HG02973 (cell line): ENCODE results near the gene RBP3.
A peak's percentile ranks its signal among the peaks of the same experiment; 100 is the strongest.
"Not testable (repeated sequence)": the region's sequence is repeated elsewhere in the genome, so short reads cannot be mapped to it uniquely, and the experiment has no call there.

Experiments used
- ATAC-seq: cut with Tn5 transposase; IDR thresholded peaks from one replicate; pipeline ENCODE4 v1.9.1; 2021; ENCODE audit warnings: moderate library complexity; ENCODE audit not compliant: unreplicated experiment

RBP3 gene

DNA sequence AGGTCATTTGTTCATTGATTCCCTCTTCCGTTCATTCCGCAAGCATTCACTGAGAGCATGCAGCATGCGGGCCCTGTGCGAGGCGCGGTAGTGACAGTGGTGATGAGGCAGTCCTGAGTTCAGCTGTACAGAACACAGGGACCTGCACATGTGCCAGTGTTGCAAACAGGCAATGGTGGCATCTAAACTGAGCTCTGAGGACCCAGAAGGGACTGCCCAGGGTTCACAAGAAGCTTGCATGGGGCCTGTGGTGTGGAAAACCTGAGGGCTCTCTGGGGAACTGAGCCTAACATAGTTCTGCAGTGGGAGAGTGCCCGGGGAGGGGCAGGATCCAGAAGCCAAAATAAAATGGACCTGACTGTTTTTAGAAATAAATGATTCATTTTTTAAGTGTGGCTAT lies 22.7 kb downstream of the RBP3 start:
- no peak for ATAC-seq

DNA sequence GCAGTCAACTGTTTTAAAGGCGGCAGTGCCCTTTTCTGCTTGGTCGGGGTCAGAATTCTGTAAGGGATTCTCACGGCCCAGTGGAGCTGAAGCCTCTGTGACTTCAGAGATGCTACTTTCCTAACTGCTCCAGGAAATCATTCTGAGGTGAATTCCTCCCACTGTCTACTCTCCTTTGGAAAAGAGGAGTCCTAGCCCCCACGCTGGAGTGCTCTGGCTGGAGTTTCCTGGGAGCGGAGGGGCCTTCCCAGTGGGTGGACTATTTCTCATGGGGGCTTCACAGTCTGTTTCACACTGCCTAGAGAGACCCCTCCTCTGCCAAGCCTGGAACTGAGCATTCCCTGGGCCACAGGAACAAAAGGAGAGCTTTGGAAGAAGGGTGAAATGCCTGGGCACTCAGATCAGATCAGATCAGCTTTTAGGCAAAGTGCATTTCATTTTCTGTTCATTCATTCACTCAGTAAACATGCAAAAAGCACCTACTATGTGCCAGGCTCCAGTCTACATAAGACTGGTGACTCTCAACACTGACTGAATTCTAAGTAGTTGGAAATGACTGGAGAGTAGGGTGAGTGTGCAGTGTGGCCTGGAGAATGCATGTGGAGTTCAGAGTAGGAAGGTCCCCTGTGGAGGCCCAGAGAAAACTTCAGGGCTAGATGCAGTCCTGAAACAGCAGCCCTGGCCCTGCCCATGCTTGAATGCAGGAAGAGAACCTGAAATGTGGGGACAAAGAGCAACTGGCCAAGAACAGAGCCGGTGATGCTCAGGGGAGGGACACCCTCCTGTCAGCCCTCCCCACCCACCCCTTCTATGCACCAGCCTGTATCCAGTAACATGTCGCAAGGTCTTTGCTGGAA lies 23.7 kb downstream of the RBP3 start:
- no peak for ATAC-seq

DNA sequence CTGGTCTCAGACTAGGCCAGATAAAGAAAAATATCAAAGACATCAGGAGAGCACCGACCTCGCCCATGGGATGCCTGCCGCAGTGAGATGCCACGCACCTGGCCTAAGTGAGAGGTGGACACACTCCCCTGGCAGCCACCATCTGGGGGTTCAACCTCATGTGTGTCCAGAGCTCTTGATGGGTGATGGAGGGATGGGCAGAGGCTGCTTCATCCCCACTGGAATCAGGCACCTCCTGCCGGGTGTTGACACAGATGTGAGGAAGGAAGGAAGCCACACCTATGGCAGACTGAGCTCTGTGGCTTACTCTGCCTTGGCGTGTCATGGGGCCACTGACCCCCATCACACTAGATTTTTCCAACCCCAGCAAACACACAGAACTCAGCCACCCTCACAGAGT lies 24.6 kb downstream of the RBP3 start:
- no peak for ATAC-seq

DNA sequence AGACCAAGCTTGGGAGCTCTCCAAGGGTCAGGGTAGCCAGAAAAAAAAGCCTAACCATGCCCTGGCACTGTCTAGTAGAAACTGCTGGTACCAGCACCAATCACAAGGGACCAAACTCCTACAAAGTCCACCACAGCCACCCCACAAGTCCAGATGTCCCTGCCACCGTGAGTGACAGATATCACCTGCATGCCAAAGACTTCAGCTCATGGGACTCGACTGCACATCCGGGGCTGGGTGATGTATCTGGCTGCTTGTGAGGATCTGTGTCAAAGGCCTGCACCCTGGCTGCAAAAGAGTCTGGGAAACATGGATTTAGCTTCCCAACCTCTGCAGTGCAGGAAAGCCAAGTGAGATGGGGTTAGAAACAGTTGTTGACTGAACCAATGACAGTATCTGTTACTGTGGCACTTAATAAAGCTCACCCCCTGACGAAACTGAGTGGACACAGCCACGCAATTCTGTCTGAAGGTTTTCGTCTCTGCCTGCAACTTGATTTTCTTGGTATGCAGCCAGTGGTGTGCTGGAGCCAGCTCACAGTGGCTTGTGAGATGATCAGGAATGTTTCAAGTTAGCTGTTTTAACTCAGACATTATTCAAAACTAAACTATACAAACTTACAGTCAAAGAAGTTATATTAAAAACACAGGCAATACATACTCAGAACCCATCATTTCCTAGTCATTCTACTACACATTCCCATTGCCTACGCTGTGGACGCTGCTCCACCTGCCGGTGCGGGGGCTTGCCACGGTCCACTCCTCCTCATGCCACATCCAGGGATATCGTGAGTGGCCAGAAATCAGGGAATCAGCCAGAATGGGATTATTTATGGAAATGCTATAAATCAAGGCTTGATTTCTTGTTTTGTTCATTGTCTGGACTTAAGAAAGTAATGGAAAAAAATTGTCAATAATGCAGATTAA lies 26.7 kb downstream of the RBP3 start:
- no peak for ATAC-seq

DNA sequence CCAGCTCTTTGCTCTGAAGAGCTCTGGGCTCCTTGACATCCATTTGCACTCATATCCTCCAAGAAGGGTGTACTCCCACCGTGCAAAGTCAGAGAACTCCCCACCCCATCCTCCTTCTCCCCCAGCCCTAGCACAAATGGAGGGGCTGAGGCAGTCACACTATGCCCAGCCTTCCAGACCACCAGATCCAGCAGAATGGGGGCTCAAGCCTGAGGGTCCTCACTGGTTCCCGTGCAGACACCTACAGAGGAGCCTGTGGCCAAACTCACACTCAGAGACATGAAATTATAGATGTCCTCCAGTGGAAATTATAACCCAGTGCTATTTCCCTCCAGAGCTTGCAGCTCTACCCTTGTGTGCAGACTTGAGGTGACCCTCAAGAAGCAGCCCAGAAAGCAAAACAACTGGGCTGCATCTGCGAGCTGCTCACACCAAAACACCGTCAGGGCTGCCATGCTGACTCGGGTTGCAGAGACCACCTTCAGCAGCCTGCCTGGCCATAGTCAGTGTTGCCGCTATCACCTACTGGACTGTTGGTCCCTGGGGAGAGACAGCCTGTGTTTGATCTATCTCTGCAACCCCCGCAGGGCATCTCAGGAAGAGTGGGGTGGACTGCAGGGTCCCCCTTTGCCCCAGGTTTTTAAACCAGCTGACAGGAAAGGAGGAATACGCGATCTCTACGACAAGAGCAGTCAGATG lies 28.5 kb downstream of the RBP3 start:
- no peak for ATAC-seq

DNA sequence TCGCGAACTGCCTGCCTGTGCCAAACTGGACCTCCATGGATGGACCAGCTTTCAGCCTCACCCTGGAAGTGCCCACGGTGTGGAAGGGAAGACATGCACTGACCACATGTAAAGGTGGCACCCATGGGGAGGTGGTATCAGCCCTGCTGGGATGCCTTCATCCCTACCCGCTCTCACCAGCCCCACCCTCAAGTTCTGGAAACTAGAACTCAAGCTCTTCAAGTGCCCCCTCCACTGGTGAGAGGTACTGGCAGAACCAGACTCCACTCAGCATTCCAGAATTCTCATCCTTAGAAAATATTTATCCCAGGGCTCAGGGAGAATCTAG lies 30.0 kb downstream of the RBP3 start:
- no peak for ATAC-seq

DNA sequence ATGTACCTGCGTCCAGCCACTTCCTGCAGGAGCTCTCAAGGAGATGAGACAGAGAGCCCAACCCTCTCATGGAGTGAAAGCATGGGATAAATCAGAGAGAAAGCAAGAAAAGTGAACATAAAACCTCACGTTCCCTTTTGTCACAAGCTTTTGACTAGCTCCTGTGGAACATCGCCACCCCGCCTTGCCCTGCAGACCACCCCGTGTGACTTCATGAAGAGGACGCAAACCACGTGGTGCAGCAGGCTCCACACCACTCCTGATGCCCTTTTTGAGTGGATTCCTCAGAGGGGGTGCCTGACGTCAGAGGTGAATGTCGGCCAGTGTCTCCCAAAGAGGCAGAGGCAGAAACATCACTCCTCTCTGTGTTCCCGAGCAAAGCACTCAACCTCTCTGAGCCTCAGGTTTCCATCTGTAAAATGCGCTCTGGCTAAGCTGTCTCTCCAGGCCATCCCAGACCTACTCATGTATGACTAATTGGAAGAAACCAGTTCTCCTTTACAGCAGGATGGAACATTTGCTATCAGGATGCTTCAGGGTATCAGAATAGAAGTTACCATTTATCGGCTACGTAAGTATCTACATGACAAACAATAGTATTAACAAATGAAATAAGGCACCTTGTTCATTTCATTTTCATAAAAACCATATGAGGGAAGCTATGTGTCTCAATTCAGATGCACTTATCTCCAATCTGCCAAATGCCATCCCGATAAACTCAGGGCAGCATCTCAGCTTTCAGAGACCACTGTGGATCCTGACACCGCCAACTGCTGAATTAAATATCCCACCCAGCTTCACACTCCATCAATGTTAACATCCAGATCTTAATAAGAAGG lies 30.7 kb downstream of the RBP3 start:
- ATAC-seq, result no peak

DNA sequence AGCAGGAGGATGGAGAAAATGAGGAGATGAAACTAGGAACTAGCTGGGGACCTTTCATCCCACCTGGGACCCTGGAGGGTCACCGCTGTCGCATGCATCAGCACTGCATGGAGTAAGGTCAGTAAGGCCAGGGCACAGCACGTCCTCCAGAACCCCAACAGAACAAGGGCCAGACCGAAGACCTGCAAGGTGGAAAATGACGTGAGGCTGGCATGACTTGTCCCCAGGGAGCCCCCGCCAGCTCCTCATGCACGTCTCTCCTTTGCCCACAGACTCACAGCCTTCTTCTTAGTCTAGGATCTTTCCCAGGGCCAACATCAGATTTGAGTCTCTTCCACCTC lies 31.3 kb downstream of the RBP3 start:
- ATAC-seq, result no peak

DNA sequence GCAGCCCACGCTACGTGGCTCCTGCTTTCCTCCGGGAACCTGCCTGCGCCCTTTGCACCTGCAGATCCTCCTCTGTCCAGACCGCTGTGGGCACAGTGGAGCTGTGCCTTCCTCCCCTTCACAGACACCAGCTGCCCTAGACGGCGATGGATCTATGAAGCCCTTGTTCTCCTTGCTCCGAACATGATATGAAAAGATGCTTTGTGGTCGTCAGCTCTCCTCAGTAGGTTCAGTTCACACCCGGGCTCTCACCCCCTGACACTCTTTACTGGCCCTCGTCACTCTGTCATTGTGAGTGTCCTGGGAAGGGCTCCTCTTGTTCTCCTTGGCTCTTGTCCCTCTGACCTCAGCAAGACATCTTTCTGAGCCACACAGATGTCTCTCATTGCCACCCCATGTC lies 31.7 kb downstream of the RBP3 start:
- no peak for ATAC-seq

DNA sequence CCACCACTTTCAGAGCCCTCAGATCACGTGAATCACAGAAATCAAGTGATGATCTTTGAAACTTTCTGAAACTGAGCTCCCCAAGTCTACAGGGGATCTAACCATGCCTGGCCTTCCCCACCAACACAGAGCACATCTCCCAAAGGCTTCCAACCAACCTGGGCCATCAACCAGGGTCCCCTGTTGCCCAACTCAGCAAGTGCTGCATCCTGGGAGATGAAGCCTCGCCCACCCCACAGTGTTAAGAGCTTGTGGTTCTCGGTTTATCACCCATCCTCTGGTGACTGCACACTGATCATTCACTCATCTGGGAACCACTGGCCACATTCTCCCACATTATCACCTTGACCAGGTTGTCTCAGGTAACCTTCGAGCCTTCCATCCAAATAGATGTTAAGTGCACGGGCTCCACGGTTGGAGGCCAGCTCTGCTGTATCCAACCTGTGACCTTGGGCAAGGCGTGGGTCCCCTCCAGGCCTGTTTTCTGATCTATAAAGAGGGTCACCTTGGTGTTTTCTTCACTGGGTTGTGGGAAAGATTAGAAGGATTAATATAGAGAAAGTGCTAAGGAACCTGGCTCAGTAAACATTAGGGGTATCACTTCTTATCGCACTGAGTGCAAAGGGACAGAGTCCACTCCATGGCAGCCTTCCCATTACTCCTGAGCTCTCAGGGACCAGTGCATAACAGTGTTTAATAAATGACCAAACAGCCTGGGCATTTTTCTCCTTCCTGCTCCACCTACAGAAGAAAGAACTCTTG lies 32.4 kb downstream of the RBP3 start:
- ATAC-seq, result no peak

DNA sequence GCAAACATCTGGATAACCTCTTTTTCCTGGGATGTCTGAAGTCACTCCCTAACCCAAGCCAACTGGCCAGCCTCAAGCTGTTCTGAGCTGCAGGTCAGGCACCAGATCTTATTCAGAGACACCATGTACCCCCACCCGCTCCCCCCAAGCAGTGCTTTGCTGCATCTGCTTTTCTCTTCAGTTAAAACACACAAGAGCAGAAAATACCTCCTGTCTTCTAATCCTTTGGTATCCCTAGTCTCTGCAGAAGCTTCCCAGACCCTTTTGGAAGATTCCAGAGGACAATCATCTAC lies 32.9 kb downstream of the RBP3 start:
- ATAC-seq, result no peak

DNA sequence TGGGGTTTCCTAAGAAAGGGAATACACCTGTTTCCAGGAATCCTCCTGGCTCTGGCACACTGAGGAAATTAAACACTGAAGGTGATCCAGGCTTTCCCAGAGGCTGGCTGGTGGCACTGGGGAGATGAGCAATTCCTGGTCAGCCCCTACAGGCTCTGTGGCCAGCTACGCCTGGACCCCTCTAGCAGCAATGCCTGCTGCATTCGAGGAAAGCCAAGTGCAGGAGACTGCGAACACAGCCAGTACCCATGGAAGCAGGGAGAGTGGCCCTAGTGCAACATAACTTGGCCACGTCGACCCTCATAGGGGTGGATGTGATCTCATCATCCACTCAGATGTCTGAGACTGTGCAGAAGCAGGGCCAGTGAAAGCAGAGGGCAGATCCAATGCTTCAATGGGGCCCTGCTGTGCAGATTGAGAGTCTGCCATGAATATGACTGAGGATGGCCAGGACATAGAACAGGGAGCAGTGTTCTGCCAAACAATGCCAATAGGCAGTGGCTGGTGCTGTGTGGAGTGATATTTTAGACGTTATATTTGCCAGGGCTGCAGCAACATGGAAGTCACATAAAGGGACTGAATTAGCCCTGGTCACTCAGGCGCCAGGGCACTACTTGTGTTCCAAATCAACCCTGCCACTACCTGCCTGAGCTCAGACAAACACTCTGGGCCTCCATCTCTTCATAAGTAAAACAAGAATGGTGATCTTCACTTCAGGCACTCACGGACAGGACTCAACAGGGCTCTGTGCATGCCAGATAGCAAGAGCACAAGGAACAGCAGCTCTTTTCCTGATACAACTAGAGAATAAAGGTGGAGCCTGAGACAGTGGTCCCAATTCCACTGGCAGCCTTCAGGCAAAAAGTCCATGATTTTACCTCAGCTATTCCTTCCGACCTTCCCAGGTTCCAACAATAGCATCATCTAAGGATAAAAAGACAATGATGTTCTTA lies 33.5 kb downstream of the RBP3 start:
- ATAC-seq, result no peak

DNA sequence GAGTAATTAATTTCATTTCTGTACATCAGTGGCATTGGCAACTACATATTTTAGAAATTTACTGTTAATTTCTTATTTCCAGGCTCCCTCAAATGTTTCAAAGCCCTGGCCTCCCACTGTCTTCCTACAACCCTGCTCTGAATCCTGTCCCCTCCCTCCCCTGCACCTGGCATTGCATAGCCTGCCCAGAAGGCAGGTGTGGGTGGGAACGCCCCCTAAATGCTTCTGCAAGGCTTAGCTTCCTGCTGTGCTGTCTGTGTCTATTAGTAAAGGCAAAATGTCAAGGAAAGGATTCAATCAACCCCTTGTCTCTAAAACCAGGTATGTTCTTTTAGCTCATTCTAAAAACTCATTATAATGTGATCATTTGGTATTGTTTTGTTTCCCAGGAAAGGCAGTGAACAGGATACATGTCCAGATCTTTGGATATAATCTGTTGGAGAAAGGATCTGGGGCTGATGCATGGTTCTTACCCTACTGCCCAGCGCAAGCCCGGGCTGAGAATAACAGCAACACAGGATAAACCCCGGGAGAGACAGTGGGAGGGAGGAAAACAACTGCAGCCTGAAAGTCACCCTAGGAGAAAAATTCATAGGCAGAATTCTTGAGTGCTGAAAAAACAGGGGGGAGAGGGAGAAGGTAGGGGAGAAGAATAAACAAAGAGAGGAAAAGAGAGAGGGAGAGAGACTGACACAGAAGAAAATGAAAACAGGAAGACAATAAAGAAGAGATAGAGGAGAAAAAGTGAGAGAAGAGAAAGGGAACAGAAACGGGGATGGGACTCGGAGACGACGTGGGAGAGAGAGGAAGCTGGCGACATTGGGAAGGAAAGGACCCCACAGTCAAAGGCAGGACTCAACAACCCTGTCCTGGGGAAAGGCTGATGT lies 35.3 kb downstream of the RBP3 start:
- ATAC-seq, result no peak

DNA sequence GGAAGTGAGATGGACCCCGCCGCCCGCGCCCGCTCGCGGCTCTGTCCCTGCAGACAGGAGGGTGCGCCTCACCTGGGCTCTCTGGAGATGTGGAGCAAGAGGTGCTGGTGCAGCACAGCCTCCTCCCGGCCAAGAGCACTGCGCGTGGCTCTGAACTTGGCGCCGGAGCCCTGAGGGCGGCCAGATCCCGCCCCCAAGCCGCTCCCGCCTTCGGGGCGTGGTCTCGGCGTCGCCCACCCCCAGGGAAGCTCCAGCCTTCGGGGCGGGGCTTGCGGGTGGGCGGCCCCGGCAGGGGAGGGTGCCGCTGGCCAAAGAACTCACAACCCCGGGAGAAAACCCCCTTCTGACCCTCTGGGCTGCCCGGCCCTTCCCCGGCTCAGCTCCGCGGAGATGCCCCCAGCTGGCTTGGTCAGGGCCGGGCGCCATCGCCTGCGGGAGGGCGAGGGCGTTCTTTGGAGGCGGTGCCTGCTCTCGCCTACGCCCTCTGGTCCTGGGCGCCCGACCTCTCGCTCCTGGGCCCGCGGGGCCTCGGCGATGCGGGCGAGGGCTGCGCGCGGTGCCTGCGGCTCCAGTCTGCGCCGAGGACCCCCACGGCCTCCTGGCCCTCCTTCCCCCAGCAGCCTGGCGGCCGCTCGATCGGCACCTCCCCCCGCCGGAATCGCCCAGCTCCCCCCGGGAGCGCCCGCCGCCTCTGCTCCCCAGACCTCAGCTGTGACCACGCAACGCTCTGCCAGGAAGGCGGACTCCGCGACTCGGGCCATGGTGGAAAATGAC lies 36.2 kb downstream of the RBP3 start, which contains the start of gene ZNF488:
Gene ZNF488 (minus strand): TSS at position 146 of the 774 bp plus-strand sequence. CDS start 15,464 bp downstream, outside the sequence.
- ATAC-seq, result peak; percentile 86

DNA sequence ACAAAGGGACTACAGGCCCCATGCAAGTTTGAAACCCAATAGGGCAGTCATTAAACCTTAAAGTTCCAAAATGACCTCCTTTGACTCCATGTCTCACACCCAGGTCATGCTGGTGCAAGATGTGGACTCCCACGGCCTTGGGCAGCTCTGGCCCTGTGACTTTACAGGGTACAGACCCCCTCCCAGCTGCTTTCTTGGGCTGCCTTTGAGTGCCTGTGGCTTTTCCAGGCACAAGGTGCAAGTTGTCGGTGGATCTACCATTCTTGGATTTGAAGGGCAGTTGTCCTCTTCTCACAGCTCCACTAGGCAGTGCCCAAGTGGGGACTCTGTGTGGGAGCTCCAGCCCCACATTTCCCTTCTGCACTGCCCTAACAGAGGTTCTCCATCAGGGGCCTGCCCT lies 37.9 kb downstream of the RBP3 start:
- not testable (repeated sequence) for ATAC-seq

DNA sequence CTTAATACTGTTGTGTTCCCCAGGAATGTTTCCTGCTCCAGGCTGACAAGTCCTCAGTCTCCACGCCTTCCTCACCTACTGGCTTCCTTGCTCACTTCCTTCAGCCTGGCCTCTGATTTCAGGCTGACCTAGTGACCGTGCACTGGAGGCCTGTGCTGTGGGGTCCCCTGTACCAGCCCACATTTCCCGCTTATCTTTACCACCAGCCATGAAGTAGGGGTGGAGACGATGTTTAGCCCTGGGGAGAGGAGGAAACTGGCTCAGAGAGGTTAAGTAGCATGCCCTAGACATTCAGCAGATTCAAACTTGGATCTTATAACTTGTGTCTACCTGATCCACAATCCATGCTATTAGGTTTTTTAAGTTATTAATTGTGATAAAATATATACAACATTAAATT lies 40.7 kb downstream of the RBP3 start:
- ATAC-seq, result no peak

DNA sequence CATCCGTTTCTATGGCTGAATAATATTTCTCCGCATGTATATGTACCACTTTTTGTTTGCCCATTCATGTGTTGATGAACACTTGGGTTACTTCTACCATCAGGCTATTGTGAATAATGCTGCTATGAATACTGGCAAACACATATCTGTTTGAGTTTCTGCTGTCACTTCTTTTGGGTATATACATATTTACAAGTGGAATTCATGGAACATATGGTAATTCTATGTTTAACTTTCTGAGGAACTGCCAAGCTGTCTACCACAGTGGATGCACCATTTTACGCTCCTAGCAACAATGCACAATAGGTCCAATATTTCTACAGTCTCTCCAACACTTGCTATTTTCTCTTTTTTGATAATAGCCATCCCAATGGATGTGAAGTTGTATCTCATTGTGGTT lies 41.5 kb downstream of the RBP3 start:
- no peak for ATAC-seq
